22Rv1 (cell line): ENCODE measurements around the gene TRPC4AP.

Experiments used
- ZFX ChIP-seq: fragments of 450-650 bp; IDR thresholded peaks from 2 replicates; pipeline ENCODE4 v1.6.1; 2017; ENCODE audit warnings: antibody characterized with exemption, borderline replicate concordance
- TF ChIP-seq, protein P1 (sequence below): fragments of 450-650 bp; IDR thresholded peaks from 2 replicates; pipeline ENCODE4 v1.5.1; 2017; ENCODE audit warnings: mild to moderate bottlenecking

GRCh38 chr20:35004749-35005462, 87.7 kb downstream of the TRPC4AP start:
- TF ChIP-seq, protein P1, sequence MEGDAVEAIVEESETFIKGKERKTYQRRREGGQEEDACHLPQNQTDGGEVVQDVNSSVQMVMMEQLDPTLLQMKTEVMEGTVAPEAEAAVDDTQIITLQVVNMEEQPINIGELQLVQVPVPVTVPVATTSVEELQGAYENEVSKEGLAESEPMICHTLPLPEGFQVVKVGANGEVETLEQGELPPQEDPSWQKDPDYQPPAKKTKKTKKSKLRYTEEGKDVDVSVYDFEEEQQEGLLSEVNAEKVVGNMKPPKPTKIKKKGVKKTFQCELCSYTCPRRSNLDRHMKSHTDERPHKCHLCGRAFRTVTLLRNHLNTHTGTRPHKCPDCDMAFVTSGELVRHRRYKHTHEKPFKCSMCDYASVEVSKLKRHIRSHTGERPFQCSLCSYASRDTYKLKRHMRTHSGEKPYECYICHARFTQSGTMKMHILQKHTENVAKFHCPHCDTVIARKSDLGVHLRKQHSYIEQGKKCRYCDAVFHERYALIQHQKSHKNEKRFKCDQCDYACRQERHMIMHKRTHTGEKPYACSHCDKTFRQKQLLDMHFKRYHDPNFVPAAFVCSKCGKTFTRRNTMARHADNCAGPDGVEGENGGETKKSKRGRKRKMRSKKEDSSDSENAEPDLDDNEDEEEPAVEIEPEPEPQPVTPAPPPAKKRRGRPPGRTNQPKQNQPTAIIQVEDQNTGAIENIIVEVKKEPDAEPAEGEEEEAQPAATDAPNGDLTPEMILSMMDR, result no peak
- TF ChIP-seq ZFX, result no peak
